ENCODE data around the gene OR14I1. TPM values are rescaled to one million over a fixed set of nuclear protein-coding genes. Genes with fewer than 3 reads are reported as not detected.
A peak's percentile ranks its signal among the peaks of the same experiment; 100 is the strongest.

The OR14I1 gene
- total RNA-seq, 4 donors from 2014 or later = not detected

DNA sequence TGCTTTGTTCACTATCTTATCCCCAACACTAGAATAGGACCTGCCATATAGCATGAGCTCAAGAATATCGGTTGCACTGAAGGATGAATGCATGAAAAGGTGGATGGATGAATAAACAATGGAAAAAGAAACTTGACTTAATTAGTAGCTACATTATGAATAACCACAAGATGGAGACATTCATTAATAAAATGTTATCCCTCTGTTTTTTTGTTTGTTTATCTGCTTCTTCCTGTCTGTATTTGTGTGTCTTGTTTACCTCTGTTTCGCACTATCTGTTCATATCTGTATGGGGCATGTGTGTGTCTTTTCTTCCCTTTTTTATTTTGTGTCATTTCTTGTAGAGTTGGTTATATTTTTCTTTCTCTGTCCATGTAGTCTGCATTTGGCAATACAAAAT lies 1.1 kb upstream of the OR14I1 start:
- H3K9me3 ChIP-seq = no peaks in the 10 kb centered on the region

DNA sequence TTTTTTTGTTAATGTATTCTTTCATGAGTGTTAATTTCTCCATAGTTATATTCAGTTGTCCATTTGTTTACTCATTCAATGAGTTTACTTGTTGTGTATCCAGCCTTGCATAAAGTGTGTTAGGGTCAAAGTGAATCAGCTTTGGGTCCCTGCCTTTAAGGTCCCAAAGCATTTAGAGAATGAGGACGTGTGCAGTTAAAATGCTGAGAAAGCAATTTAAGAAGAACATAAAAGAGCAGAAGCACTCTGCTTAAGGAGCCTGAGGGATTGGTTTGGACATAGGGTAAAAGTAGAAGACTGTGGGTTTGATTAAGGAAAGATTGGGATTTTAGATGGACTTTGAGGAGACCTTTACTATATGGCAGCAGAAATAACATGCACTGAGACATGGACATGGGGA lies 3.5 kb downstream of the OR14I1 start:
- Histone ChIP-seq H3K4me1 (peaks cover 0 to 14% (median 4%) of the 10 kb centered on the region in 4 donors), H3K27ac (replicated peaks in 1 of 4) (no peak overlapping the region), H3K27me3 (no peaks in the 10 kb centered on the region), H3K4me3 (no peak overlapping the region), H3K9me3 (no peaks in the 10 kb centered on the region), H3K36me3 (no peaks in the 10 kb centered on the region)
- intact Hi-C loops (cut with DNase I) = no loop called here
- no peak for DNase-seq (ENCODE audit: extremely low spot score)
- 49% methylated on average over 1 of the region's 1 CpG for WGBS
- TF ChIP-seq, protein P1, sequence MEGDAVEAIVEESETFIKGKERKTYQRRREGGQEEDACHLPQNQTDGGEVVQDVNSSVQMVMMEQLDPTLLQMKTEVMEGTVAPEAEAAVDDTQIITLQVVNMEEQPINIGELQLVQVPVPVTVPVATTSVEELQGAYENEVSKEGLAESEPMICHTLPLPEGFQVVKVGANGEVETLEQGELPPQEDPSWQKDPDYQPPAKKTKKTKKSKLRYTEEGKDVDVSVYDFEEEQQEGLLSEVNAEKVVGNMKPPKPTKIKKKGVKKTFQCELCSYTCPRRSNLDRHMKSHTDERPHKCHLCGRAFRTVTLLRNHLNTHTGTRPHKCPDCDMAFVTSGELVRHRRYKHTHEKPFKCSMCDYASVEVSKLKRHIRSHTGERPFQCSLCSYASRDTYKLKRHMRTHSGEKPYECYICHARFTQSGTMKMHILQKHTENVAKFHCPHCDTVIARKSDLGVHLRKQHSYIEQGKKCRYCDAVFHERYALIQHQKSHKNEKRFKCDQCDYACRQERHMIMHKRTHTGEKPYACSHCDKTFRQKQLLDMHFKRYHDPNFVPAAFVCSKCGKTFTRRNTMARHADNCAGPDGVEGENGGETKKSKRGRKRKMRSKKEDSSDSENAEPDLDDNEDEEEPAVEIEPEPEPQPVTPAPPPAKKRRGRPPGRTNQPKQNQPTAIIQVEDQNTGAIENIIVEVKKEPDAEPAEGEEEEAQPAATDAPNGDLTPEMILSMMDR (IDR thresholded peaks at IDR 0.05) = no peak

More for the DNA sequence above, 1.1 kb upstream of the OR14I1 start:
- H3K4me3 ChIP-seq = no peak overlapping the region
- H3K27me3 ChIP-seq = peaks cover 0 to 2% (median 0%) of the 10 kb centered on the region in 4 donors
- no peak for DNase-seq (ENCODE audit: extremely low spot score)
- TF ChIP-seq, protein P1 (IDR thresholded peaks at IDR 0.05) = no peak
- TF ChIP-seq POLR2AphosphoS5 (IDR thresholded peaks at IDR 0.05) (no peak), EP300 (IDR thresholded peaks at IDR 0.05) (no peak)
- H3K36me3 ChIP-seq = no peaks in the 10 kb centered on the region
- intact Hi-C loops (cut with DNase I) = no loop called here
- H3K27ac ChIP-seq (replicated peaks in 1 of 4) = no peak overlapping the region
- H3K4me1 ChIP-seq = no peaks in the 10 kb centered on the region
- 67% methylated on average over 2 of the region's 2 CpGs for WGBS

DNA sequence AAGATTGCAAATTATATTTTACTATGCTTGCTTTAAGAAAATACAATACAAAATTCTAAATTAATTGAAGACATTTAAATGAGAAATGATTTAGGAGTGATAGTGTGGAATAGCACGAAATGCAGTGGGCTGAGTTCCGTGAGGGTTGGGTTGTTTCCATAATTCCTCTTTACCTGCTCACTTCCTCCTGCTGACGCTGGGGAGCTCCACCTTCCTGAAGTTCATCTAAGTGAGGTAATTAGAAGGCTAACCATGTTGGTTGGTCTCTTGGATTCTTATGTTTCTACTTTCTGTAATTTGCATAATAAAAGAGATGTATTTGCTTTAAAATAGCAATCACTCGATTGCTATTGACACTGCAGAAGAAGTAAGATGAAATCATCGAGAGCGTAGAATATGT lies 4.7 kb downstream of the OR14I1 start:
- Histone ChIP-seq H3K9me3 (no peaks in the 10 kb centered on the region), H3K27ac (replicated peaks in 1 of 4) (no peak overlapping the region), H3K27me3 (no peaks in the 10 kb centered on the region), H3K4me1 (peaks cover 0 to 14% (median 4%) of the 10 kb centered on the region in 4 donors), H3K4me3 (no peak overlapping the region), H3K36me3 (no peaks in the 10 kb centered on the region)
- no peak for DNase-seq (ENCODE audit: extremely low spot score)
- WGBS = 70% methylated on average over 6 of the region's 6 CpGs
- intact Hi-C loops (cut with DNase I) = no loop called here
- TF ChIP-seq, protein P1 (IDR thresholded peaks at IDR 0.05) = no peak
- TF ChIP-seq POLR2A (IDR thresholded peaks at IDR 0.05; ENCODE audit: low read depth) (no peak), POLR2AphosphoS5 (IDR thresholded peaks at IDR 0.05) (no peak), EP300 (IDR thresholded peaks at IDR 0.05) (no peak)

DNA sequence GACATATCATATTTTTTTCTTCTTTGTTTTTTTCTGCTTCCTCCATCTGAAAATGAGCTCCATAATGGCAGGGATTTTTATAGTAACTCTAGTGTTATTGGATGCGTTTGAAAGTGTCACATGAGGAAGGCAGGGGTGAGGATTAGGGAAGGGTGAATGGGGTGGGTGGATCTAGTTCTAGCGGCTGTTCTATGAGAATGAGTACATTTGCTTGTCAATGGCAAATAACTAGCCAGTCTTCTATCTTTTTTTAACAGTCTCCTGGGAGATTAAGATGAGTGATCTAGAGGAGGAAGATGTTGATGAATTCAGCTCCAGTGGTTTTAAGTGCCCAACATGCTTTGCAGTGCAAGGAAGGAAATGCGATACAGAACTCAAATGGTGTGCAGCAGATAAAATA lies 5.8 kb downstream of the OR14I1 start:
- H3K27me3 ChIP-seq = peaks cover 0 to 3% (median 0%) of the 10 kb centered on the region in 4 donors
- no peak for DNase-seq (ENCODE audit: extremely low spot score)
- peaks cover 0 to 14% (median 4%) of the 10 kb centered on the region in 4 donors for H3K4me1 ChIP-seq
- WGBS = 73% methylated on average over 3 of the region's 3 CpGs
- no peak for TF ChIP-seq EP300 (IDR thresholded peaks at IDR 0.05)
- TF ChIP-seq POLR2A (IDR thresholded peaks at IDR 0.05; ENCODE audit: low read depth) = no peak
- no peak for TF ChIP-seq POLR2AphosphoS5 (IDR thresholded peaks at IDR 0.05)
- TF ChIP-seq, protein P1 (IDR thresholded peaks at IDR 0.05) = no peak
- no peaks in the 10 kb centered on the region for H3K36me3 ChIP-seq
- H3K9me3 ChIP-seq = no peaks in the 10 kb centered on the region
- H3K4me3 ChIP-seq = no peak overlapping the region
- no peak overlapping the region for H3K27ac ChIP-seq (replicated peaks in 1 of 4)
- intact Hi-C loops (cut with DNase I) = no loop called here

DNA sequence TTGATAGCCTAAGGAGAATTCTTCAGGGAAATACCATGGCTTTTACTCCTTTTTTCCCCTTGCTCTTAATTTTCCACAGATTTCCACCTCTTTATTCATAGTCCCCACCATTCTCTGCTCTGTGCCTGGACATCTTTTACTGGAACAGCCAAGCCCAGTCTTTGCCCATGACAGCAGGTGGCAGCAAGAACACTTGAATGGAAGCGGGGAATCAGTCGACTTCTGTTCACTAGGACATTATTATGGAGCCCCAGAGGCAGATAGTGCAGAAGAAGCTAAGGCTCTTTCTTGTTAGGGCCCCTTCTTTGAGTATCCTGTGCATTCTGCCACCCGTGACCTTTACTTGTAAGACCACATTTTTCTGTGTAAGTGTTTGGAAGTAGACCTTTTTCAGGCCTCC lies 6.3 kb downstream of the OR14I1 start:
- Histone ChIP-seq H3K4me3 (no peak overlapping the region), H3K27ac (replicated peaks in 1 of 4) (no peak overlapping the region), H3K9me3 (no peaks in the 10 kb centered on the region), H3K4me1 (peaks cover 0 to 14% (median 4%) of the 10 kb centered on the region in 4 donors), H3K36me3 (no peaks in the 10 kb centered on the region), H3K27me3 (peaks cover 0 to 6% (median 0%) of the 10 kb centered on the region in 4 donors)
- TF ChIP-seq, protein P1 (IDR thresholded peaks at IDR 0.05) = peak in 1 of 3 experiments; percentile 20
- TF ChIP-seq POLR2AphosphoS5 (IDR thresholded peaks at IDR 0.05) = no peak
- WGBS = 70% methylated on average over 3 of the region's 3 CpGs
- DNase-seq (ENCODE audit: extremely low spot score) = no peak
- intact Hi-C loops (cut with DNase I) = no loop called here
